SIG-M5 (cell line): ENCODE measurements around the gene LIMK1.
"Not testable (repeated sequence)": the region's sequence is repeated elsewhere in the genome, so short reads cannot be mapped to it uniquely, and the experiment has no call there.

Experiments
- DNase-seq: peaks from one replicate; lab custom pipeline; 2025; lab: John Stamatoyannopoulos, UW

The LIMK1 gene

GRCh38 chr7:74126220-74126880 lies 42.7 kb downstream of the LIMK1 start:
- no peak for DNase-seq

GRCh38 chr7:74129887-74130286 lies 46.3 kb downstream of the LIMK1 start:
- DNase-seq, result no peak

GRCh38 chr7:74130518-74130917 lies 46.9 kb downstream of the LIMK1 start:
- no peak for DNase-seq

- DNase-seq, result no peak
These were observed 50.6 kb downstream of the LIMK1 start for GRCh38 chr7:74134117-74134620.

GRCh38 chr7:74138334-74138867 lies 54.8 kb downstream of the LIMK1 start:
- no peak for DNase-seq

- DNase-seq, result no peak
These were observed 55.6 kb downstream of the LIMK1 start for GRCh38 chr7:74138945-74139843.

GRCh38 chr7:74141705-74142104 lies 58.1 kb downstream of the LIMK1 start:
- DNase-seq, result no peak

GRCh38 chr7:74143383-74143782 lies 59.8 kb downstream of the LIMK1 start:
- no peak for DNase-seq

GRCh38 chr7:74148491-74148890 lies 64.9 kb downstream of the LIMK1 start:
- no peak for DNase-seq

GRCh38 chr7:74149071-74149470 lies 65.5 kb downstream of the LIMK1 start:
- DNase-seq, result no peak

GRCh38 chr7:74149603-74150002 lies 66.0 kb downstream of the LIMK1 start:
- DNase-seq, result no peak

GRCh38 chr7:74153736-74154135 lies 70.1 kb downstream of the LIMK1 start:
- no peak for DNase-seq

- no peak for DNase-seq
These were observed 72.3 kb downstream of the LIMK1 start for GRCh38 chr7:74155810-74156395.

- DNase-seq, result no peak
These were observed 74.0 kb downstream of the LIMK1 start for GRCh38 chr7:74157605-74158004.

GRCh38 chr7:74164985-74165456 lies 81.4 kb downstream of the LIMK1 start:
- no peak for DNase-seq

- DNase-seq, result no peak
These were observed 82.4 kb downstream of the LIMK1 start for GRCh38 chr7:74165867-74166593.

- DNase-seq, result not testable (repeated sequence)
These were observed 83.7 kb downstream of the LIMK1 start for GRCh38 chr7:74167324-74167723.
